GM12878 (cell line): ENCODE data around the gene KDM6A. TPM values are rescaled to one million over a fixed set of nuclear protein-coding genes. Genes with fewer than 3 reads are reported as not detected.

ENCODE experiments used
- ATAC-seq: fragments of 200-7000 bp; cut with Tn5 transposase; 3 replicates; pipeline ENCODE4 v1.9.1; 2020; ENCODE audit warnings: mild to moderate bottlenecking, moderate library complexity
- BruUV-seq: library from RNA; stranded (reverse); fragments of 400-500 nt; replicated peaks from 2 replicates; lab custom pipeline; 2021; lab: Mats Ljungman, UMichigan
- CTCF ChIA-PET: fragments of 300-600 bp; sonication (Branson Sonifier 250); formaldehyde crosslinking; extraction: SDS; loops from one replicate; lab custom pipeline; 2021; ENCODE audit warnings: inconsistent platforms; lab: Yijun Ruan, JAX
- POLR2A ChIA-PET: fragments of 350-600 bp; formaldehyde crosslinking; extraction: SDS; loops from one replicate; lab custom pipeline; 2021; ENCODE audit warnings: inconsistent platforms; lab: Charles Lee
- RAD21 ChIA-PET: fragments of 300-600 bp; sonication (Branson Sonifier 250); formaldehyde crosslinking; loops from one replicate; lab custom pipeline; 2023; ENCODE audit warnings: antibody characterized with exemption; ENCODE audit not compliant: unreplicated experiment; lab: Charles Lee
- SMC1A ChIA-PET: fragments of 300-600 bp; sonication (Branson Sonifier 250); formaldehyde crosslinking; loops from one replicate; lab custom pipeline; 2023; ENCODE audit not compliant: unreplicated experiment, uncharacterized antibody; lab: Charles Lee
- DNase-seq: peaks from one replicate; pipeline ENCODE4 v3.0.0-alpha.2; 2011; ENCODE audit warnings: low read depth, low spot score
- FAIRE-seq: peaks from 3 replicates; lab custom pipeline; 2011; peaks lifted over from hg19 to GRCh38; lab: Jason Lieb, UNC
- H2AFZ ChIP-seq: 2 replicates; pipeline ENCODE4 v1.6.0; 2011; ENCODE audit warnings: low read depth, low read length, control low read depth; ENCODE audit not compliant: control insufficient read depth
- H3K27ac ChIP-seq: 2 replicates; pipeline ENCODE4 v1.5.1; 2011; ENCODE audit warnings: control low read depth; ENCODE audit not compliant: control insufficient read depth, insufficient read depth
- H3K27me3 ChIP-seq, 2 experiments: replicated peaks in 1 of 2; 2 replicates each; pipeline versions ENCODE4 v1.6.0 to v1.6.1; 2011; ENCODE audit warnings: low read length in 1 of 2; ENCODE audit not compliant: control insufficient read depth in 2 of 2, insufficient read depth in 2 of 2
- H3K36me3 ChIP-seq, 2 experiments: 2 replicates each; pipeline ENCODE4 v1.5.1; 2011; ENCODE audit warnings: low read length in 1 of 2; ENCODE audit not compliant: control insufficient read depth in 2 of 2, insufficient read depth in 2 of 2
- H3K4me1 ChIP-seq: 2 replicates; pipeline ENCODE4 v1.6.1; 2011; ENCODE audit warnings: mild to moderate bottlenecking, low read length, moderate library complexity, mixed read lengths; ENCODE audit not compliant: control insufficient read depth, insufficient read depth
- H3K4me2 ChIP-seq: 2 replicates; pipeline ENCODE4 v1.6.0; 2011; ENCODE audit warnings: control low read depth; ENCODE audit not compliant: control insufficient read depth, insufficient read depth
- H3K4me3 ChIP-seq: fragments of 200-600 bp; sonication (generic); 2 replicates; pipeline ENCODE4 v1.5.1; 2016
- H3K79me2 ChIP-seq: 2 replicates; pipeline ENCODE4 v1.6.0; 2011; ENCODE audit warnings: low read length; ENCODE audit not compliant: control insufficient read depth, insufficient read depth
- H3K9ac ChIP-seq: 2 replicates; pipeline ENCODE4 v1.8.0; 2011; ENCODE audit warnings: low read length, control low read depth, mixed read lengths; ENCODE audit not compliant: control insufficient read depth, insufficient read depth
- H3K9me3 ChIP-seq: replicated peaks from 3 replicates; pipeline ENCODE4 v1.5.1; 2011; ENCODE audit warnings: mild to moderate bottlenecking, low read length; ENCODE audit not compliant: control insufficient read depth, insufficient read depth
- H4K20me1 ChIP-seq: 2 replicates; pipeline ENCODE4 v1.6.0; 2011; ENCODE audit not compliant: control insufficient read depth, insufficient read depth
- LARP7 ChIP-seq: fragments of 450-650 bp; IDR thresholded peaks from 2 replicates; pipeline ENCODE4 v1.6.1; 2017; ENCODE audit warnings: mild to moderate bottlenecking
- PKNOX1 ChIP-seq: fragments of 450-650 bp; IDR thresholded peaks from 2 replicates; pipeline ENCODE4 v1.6.1; 2016; ENCODE audit warnings: mild to moderate bottlenecking
- SREBF1 ChIP-seq: IDR thresholded peaks from 2 replicates; pipeline ENCODE4 v1.6.1; 2012; ENCODE audit warnings: mild to moderate bottlenecking, low read length
- TCF12 ChIP-seq: IDR thresholded peaks from 2 replicates; pipeline ENCODE4 v1.6.1; 2011; ENCODE audit warnings: low read depth, mild to moderate bottlenecking, low read length
- WGBS: methylation state at CpG from one replicate; pipeline ENCODE4 v1.1.6; 2016; ENCODE audit warnings: low lambda C conversion rate; ENCODE audit not compliant: insufficient replicate concordance, insufficient coverage; ENCODE audit errors: missing lambda C conversion rate; 5-methylcytosine and 5-hydroxymethylcytosine counted together
- in situ Hi-C: fragments of 300-500 bp; cut with MboI; formaldehyde crosslinking; loops from 9 replicates; pipeline ENCODE4 v1.14.3; 2018; ENCODE audit warnings: mixed read lengths
- intact Hi-C: fragments of 100-400 bp; cut with micrococcal nuclease; formaldehyde crosslinking; loops from one replicate; pipeline ENCODE4 v1.14.2; 2022; ENCODE audit not compliant: unreplicated experiment
- polyA plus RNA-seq, 11 experiments: library from polyadenylated mRNA; depleted of rRNA in 4 of 11; unstranded in 6 of 11; stranded (reverse) in 5 of 11; fragments of >200 nt; fragmentation: Nextera tagmentation in 4 of 11; fragmentation: Illumina TruSeq in 1 of 11; extraction: Ambion mirVana in 4 of 11; extraction: Trizol in 1 of 11; gene quantifications; 1 replicate in 1 of 11; 2 replicates in 10 of 11; pipeline versions ENCODE4 v1.2.1 to v1.2.3, GENCODE V29; 2011 to 2016; ENCODE audit warnings: inconsistent platforms in 2 of 11, missing spikeins in 2 of 11, low read depth in 1 of 11
- total RNA-seq, 4 experiments: library from RNA; depleted of rRNA in 3 of 4; stranded (reverse); fragments of >200 nt in 3 of 4; fragmentation: Illumina TruSeq in 1 of 4; extraction: Trizol in 1 of 4; gene quantifications; 2 replicates each; pipeline versions ENCODE4 v1.2.1 to v1.2.3, GENCODE V29; 2013 to 2021

The KDM6A gene
- total and polyA plus RNA-seq, 10 of the 15 experiments (the other 5 are each of a cell fraction or from before 2014, with no cell fraction given), result 7.9 to 29.0 (median 20.4) TPM

- ATAC-seq, result no peak
These were observed 133.2 kb downstream of the KDM6A start for GRCh38 chrX:45006002-45006800.

More at GRCh38 chrX:45006002-45006800, 133.2 kb downstream of the KDM6A start:
- SMC1A ChIA-PET, result interaction anchor here (1.8 to 2.1 kb wide), 3 partner anchors 31 to 130 kb away, joined by 5 to 7 read pairs (median 7); no protein-coding TSS in a partner anchor
- in situ Hi-C loops (no loop called here), intact Hi-C loops (no loop called here)
- no peak overlapping the region for H3K4me3 ChIP-seq
- no peak overlapping the region for H3K4me2 ChIP-seq
- H3K27me3 ChIP-seq, result no peaks in the 10 kb centered on the region
- FAIRE-seq, result no peak
- RAD21 ChIA-PET, result interaction anchor here (1.1 to 1.5 kb wide), 2 partner anchors 9 to 133 kb away, joined by 4 read pairs; partner anchors contain the start of gene KDM6A
- 65% methylated on average over 9 of the region's 13 CpGs for WGBS
- no TSS peak for BruUV-seq
- no peak for DNase-seq
- TF ChIP-seq LARP7 (no peak), PKNOX1 (no peak), SREBF1 (no peak), TCF12 (no peak)
- H3K9ac ChIP-seq, result no peak overlapping the region
- H3K9me3 ChIP-seq, result peaks cover 4% of the 10 kb centered on the region; the same call in 2 of the 3 replicates
- no peaks in the 10 kb centered on the region for H4K20me1 ChIP-seq
- H3K4me1 ChIP-seq, result peaks cover 9% of the 10 kb centered on the region; the same call in 1 of the 2 replicates
- CTCF ChIA-PET, result no interaction called here
- H3K27ac ChIP-seq, result no peak overlapping the region
- H3K79me2 ChIP-seq, result peaks cover 24% of the 10 kb centered on the region
- no peak overlapping the region for H2AFZ ChIP-seq
- H3K36me3 ChIP-seq, result no peaks in the 10 kb centered on the region; a peak in 1 of 4 replicates
- POLR2A ChIA-PET, result no interaction called here
